Coronary artery (tissue), 2 donors: ENCODE measurements around the gene PBX1.

Experiments
- DNase-seq: peaks from one replicate; pipeline ENCODE4 v3.0.0-alpha.2; 2017; ENCODE audit warnings: low spot score
- H3K27ac ChIP-seq, 2 donors: fragments of 200-600 bp; sonication (generic); one replicate each; pipeline ENCODE4 v1.5.1; 2016 to 2019
- H3K4me3 ChIP-seq: fragments of 200-600 bp; sonication (generic); 2 replicates; pipeline ENCODE4 v1.5.1; 2016; ENCODE audit warnings: mild to moderate bottlenecking, moderate library complexity
- TF ChIP-seq, protein P1 (sequence below): fragments of 200-600 bp; sonication (generic); IDR thresholded peaks from one replicate; pipeline ENCODE4 v1.5.1; 2019; ENCODE audit warnings: antibody characterized with exemption

PBX1 gene

GRCh38 chr1:164802529-164803282, 243.7 kb downstream of the PBX1 start:
- peak overlapping the region; percentile 75 to 77 for H3K27ac ChIP-seq
- TF ChIP-seq, protein P1, sequence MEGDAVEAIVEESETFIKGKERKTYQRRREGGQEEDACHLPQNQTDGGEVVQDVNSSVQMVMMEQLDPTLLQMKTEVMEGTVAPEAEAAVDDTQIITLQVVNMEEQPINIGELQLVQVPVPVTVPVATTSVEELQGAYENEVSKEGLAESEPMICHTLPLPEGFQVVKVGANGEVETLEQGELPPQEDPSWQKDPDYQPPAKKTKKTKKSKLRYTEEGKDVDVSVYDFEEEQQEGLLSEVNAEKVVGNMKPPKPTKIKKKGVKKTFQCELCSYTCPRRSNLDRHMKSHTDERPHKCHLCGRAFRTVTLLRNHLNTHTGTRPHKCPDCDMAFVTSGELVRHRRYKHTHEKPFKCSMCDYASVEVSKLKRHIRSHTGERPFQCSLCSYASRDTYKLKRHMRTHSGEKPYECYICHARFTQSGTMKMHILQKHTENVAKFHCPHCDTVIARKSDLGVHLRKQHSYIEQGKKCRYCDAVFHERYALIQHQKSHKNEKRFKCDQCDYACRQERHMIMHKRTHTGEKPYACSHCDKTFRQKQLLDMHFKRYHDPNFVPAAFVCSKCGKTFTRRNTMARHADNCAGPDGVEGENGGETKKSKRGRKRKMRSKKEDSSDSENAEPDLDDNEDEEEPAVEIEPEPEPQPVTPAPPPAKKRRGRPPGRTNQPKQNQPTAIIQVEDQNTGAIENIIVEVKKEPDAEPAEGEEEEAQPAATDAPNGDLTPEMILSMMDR = no peak

DNA sequence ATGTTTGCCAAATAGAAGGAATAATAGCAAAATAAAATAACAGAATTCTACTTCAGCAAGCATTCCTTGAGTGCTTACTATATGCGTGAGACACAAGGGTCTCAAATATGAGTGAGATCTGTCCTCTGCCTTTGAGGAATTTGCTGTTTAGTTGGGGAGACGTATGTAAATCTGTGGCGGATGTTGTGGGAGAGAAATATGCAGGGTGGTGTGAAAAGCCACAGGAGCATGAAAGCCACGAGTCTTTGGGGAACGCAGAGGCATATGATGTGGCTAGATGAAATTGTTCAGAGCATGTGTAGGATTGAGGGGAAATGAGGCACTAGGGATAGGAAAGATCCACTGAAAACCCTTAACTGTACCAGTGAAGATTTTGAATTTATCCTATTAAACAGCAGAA, 244.4 kb downstream of the PBX1 start:
- TF ChIP-seq, protein P1 = no peak
- no peak overlapping the region for H3K4me3 ChIP-seq
- peak overlapping the region; percentile 33 to 34 for H3K27ac ChIP-seq
- DNase-seq = no peak

More at GRCh38 chr1:164802529-164803282, 243.7 kb downstream of the PBX1 start:
- no peak overlapping the region for H3K4me3 ChIP-seq
- no peak for DNase-seq

DNA sequence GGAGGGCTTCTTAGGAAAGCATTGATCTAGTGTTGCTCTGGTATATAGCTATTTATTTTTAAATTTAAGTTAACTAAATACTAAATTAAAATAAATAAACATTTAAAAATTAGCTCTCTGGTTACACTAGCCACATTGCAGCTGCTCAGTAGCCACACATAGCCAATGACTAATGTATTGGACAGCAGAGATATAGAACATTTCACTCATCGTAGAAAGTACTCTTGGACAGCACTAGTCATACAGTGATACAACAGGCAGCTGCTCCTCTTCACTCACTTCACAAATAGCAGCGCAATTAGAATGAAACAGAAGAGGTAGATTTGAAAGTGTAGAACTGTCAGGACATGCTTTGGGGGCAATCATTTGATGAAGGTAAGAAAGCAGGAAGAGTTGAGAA, 245.4 kb downstream of the PBX1 start:
- TF ChIP-seq, protein P1 = no peak
- no peak for DNase-seq
- no peak overlapping the region for H3K27ac ChIP-seq
- no peak overlapping the region for H3K4me3 ChIP-seq

GRCh38 chr1:164805399-164805798, 246.4 kb downstream of the PBX1 start:
- DNase-seq = no peak
- no peak overlapping the region for H3K27ac ChIP-seq
- H3K4me3 ChIP-seq = no peak overlapping the region
- TF ChIP-seq, protein P1 = no peak

- TF ChIP-seq, protein P1 = no peak
- Histone ChIP-seq H3K27ac (no peak overlapping the region), H3K4me3 (no peak overlapping the region)
- no peak for DNase-seq
These were observed 247.5 kb downstream of the PBX1 start for GRCh38 chr1:164806531-164806930.

DNA sequence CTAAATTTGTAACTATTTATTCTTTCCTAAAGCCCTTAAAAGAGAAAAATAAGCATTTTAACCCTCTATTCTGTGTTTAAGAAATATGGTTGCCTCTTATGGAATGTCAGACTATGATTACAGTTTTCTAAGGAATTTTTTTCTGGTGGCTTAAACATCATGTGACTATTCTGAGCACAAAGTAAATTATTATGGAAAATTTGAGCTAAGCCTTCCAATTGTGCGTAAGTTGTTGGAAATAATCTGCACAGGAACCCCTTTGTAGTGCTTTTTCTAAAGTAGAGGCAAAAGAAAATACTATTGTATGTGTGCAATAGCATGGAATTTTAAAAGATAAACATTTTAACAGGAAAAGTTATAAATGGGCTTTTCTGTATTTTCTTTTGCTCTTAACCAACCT, 254.8 kb downstream of the PBX1 start:
- DNase-seq = no peak
- H3K27ac ChIP-seq = no peak overlapping the region
- TF ChIP-seq, protein P1 = no peak
- no peak overlapping the region for H3K4me3 ChIP-seq

GRCh38 chr1:164821648-164822047, 262.7 kb downstream of the PBX1 start:
- Histone ChIP-seq H3K27ac (no peak overlapping the region), H3K4me3 (no peak overlapping the region)
- TF ChIP-seq, protein P1 = no peak
- no peak for DNase-seq
